Ishikawa (cell line): Measurements from ENCODE around the gene SLC25A15.

Source experiments
- CEBPB ChIP-seq: IDR thresholded peaks from 2 replicates; pipeline ENCODE4 v1.6.1; 2012
- CREB1 ChIP-seq: IDR thresholded peaks from 2 replicates; pipeline ENCODE4 v1.6.1; 2012; ENCODE audit warnings: low read depth
- EGR1 ChIP-seq: IDR thresholded peaks from 2 replicates; pipeline ENCODE4 v1.6.1; 2012
- EP300 ChIP-seq: IDR thresholded peaks from 2 replicates; pipeline ENCODE4 v1.6.1; 2012; ENCODE audit warnings: borderline replicate concordance
- NFIC ChIP-seq: IDR thresholded peaks from 2 replicates; pipeline ENCODE4 v1.6.1; 2012
- RAD21 ChIP-seq: IDR thresholded peaks from 2 replicates; pipeline ENCODE4 v1.6.1; 2012; ENCODE audit warnings: low read depth
- REST ChIP-seq: IDR thresholded peaks from 2 replicates; pipeline ENCODE4 v1.6.1; 2012; ENCODE audit warnings: low read depth, mild to moderate bottlenecking
- TAF1 ChIP-seq: IDR thresholded peaks from 2 replicates; pipeline ENCODE4 v1.6.1; 2012; ENCODE audit warnings: low read depth, mild to moderate bottlenecking
- TCF12 ChIP-seq: IDR thresholded peaks from 2 replicates; pipeline ENCODE4 v1.6.1; 2012; ENCODE audit warnings: low read depth
- TEAD4 ChIP-seq: IDR thresholded peaks from 2 replicates; pipeline ENCODE4 v1.6.1; 2012
- USF1 ChIP-seq: IDR thresholded peaks from 2 replicates; pipeline ENCODE4 v1.6.1; 2012
- YY1 ChIP-seq: IDR thresholded peaks from 2 replicates; pipeline ENCODE4 v1.6.1; 2012; ENCODE audit warnings: low read depth
- ZBTB7A ChIP-seq: IDR thresholded peaks from 2 replicates; pipeline ENCODE4 v1.6.1; 2012; ENCODE audit warnings: low read depth
- TF ChIP-seq, protein P1 (sequence below): IDR thresholded peaks from 2 replicates; pipeline ENCODE4 v1.6.1; 2012

GRCh38 chr13:40772765-40773473, 16.5 kb upstream of the SLC25A15 start:
- TF ChIP-seq EGR1: no peak
- TF ChIP-seq REST: no peak
- TF ChIP-seq, protein P1, sequence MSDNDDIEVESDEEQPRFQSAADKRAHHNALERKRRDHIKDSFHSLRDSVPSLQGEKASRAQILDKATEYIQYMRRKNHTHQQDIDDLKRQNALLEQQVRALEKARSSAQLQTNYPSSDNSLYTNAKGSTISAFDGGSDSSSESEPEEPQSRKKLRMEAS: no peak
- no peak for TF ChIP-seq RAD21
- no peak for TF ChIP-seq TAF1
- no peak for TF ChIP-seq USF1
- no peak for TF ChIP-seq EP300
- TF ChIP-seq YY1: no peak
- TF ChIP-seq NFIC: no peak
- no peak for TF ChIP-seq CEBPB
- TF ChIP-seq CREB1: no peak
- TF ChIP-seq TEAD4: no peak
- no peak for TF ChIP-seq TCF12
- no peak for TF ChIP-seq ZBTB7A
